Ectodermal cell (in vitro differentiated cells): ENCODE measurements around the gene STN1.

Source experiments
- H3K27ac ChIP-seq: 2 replicates; pipeline ENCODE4 v1.7.0; 2013; ENCODE audit warnings: mild to moderate bottlenecking, low read depth, low read length; ENCODE audit not compliant: insufficient read depth, poor library complexity, severe bottlenecking
- H3K27me3 ChIP-seq: 2 replicates; pipeline ENCODE4 v1.7.0; 2013; ENCODE audit warnings: mild to moderate bottlenecking, low read length; ENCODE audit not compliant: insufficient read depth, control insufficient read depth, poor library complexity, severe bottlenecking
- H3K36me3 ChIP-seq: one replicate; pipeline ENCODE4 v1.7.0; 2013; ENCODE audit warnings: low read length; ENCODE audit not compliant: control insufficient read depth, insufficient read depth
- H3K4me1 ChIP-seq: one replicate; pipeline ENCODE4 v1.7.0; 2013; ENCODE audit warnings: low read length; ENCODE audit not compliant: control insufficient read depth, insufficient read depth
- H3K4me3 ChIP-seq: 2 replicates; pipeline ENCODE4 v1.7.0; 2013; ENCODE audit warnings: low read depth, low read length, control low read depth; ENCODE audit not compliant: insufficient read depth
- H3K9me3 ChIP-seq: 2 replicates; pipeline ENCODE4 v1.7.0; 2013; ENCODE audit warnings: mild to moderate bottlenecking, low read length, moderate library complexity; ENCODE audit not compliant: control insufficient read depth
- WGBS, 2 experiments: methylation state at CpG; one replicate each; pipeline ENCODE4 v1.1.7; 2013; ENCODE audit warnings: missing lambda C conversion rate in 2 of 2; 5-methylcytosine and 5-hydroxymethylcytosine counted together

The STN1 gene

DNA sequence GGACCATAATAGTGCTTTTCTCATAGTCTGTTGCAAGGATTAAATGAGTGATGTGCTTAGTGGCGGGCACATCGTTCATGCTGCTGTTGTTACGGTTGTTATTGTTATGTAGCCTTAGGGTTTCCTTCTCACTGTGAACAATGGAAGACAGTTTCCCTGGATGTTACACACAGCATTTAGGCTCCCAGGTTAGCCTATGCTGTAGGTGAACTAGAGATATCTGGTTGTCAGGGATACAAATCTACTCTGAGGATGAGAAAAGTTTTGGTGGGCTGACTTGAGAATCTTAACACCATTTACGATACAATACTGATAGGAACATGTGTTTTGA lies 77.3 kb downstream of the STN1 start:
- Histone ChIP-seq H3K27ac (no peak overlapping the region), H3K4me1 (peaks cover 7% of the 10 kb centered on the region), H3K9me3 (no peaks in the 10 kb centered on the region), H3K4me3 (no peak overlapping the region), H3K27me3 (peaks cover 26% of the 10 kb centered on the region), H3K36me3 (no peaks in the 10 kb centered on the region)
- WGBS, 2 experiments: 30 to 37% methylated on average over 4 of the region's 4 CpGs

DNA sequence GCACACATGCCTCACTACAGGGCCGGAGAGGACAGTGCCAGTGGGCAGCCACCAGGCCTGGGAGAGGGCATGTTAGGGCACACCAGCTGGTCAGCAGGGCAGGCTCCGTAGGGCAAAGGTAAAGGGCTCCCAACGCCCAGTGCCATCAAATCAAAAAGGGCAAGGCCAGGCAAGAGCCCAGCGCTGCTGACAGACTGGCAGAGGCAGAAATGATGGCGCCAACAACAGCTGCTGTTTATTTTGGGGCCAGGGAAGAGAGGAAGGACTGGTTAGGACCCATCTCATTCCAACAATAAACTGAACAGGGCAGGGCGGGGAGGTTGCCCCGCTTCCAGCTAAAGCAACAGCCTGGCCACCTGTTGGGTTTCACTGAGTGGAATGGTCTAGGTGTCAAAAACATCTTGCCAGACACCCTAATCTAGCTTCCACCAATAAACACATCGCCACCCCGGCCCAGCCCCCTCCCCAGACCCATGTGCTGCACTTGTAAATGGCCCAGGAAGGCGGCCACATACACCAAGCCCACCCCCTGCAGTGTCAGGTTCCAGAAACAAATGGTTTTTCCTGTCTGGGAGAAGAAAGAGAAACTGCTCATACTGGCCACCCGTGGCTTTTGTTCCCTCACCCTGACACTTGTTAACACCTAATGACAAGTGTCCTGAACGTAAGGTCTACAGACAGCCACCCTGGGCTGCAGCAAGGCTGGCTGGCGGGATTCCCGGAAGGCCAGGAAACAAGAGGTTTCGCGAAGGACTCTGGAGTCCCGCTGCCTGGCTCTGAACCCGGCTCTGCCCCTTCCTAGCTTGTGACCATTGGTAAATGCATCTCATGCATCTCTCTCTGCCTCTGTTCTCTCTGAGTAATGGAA lies 77.9 kb downstream of the STN1 start:
- Histone ChIP-seq H3K36me3 (no peaks in the 10 kb centered on the region), H3K27me3 (peaks cover 26% of the 10 kb centered on the region), H3K4me3 (no peak overlapping the region), H3K9me3 (no peaks in the 10 kb centered on the region), H3K4me1 (peaks cover 7% of the 10 kb centered on the region), H3K27ac (no peak overlapping the region)
- WGBS, 2 experiments: 37% methylated on average over 18 of the region's 18 CpGs

DNA sequence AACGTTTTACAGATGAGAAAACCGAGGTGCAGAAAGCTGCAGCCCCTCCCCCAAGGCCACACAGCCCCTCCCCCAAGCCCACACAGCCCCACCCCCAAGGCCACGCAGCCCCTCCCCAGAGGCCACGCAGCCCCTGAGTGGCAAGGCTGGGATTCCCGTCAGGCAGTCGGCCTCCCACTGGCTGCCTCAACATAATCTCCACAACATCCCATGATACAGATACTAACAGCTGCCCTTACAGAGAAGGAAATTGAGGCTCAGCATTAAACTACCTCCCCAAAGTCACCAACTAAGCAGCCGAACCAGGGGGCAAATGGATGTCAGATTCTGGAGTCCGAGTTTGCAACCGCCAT lies 78.5 kb downstream of the STN1 start:
- Histone ChIP-seq H3K4me3 (no peak overlapping the region), H3K27me3 (peaks cover 26% of the 10 kb centered on the region), H3K36me3 (no peaks in the 10 kb centered on the region), H3K9me3 (no peaks in the 10 kb centered on the region), H3K27ac (no peak overlapping the region), H3K4me1 (peaks cover 7% of the 10 kb centered on the region)
- WGBS, 2 experiments: 68 to 74% methylated on average over 8 to 9 of the region's 9 CpGs

DNA sequence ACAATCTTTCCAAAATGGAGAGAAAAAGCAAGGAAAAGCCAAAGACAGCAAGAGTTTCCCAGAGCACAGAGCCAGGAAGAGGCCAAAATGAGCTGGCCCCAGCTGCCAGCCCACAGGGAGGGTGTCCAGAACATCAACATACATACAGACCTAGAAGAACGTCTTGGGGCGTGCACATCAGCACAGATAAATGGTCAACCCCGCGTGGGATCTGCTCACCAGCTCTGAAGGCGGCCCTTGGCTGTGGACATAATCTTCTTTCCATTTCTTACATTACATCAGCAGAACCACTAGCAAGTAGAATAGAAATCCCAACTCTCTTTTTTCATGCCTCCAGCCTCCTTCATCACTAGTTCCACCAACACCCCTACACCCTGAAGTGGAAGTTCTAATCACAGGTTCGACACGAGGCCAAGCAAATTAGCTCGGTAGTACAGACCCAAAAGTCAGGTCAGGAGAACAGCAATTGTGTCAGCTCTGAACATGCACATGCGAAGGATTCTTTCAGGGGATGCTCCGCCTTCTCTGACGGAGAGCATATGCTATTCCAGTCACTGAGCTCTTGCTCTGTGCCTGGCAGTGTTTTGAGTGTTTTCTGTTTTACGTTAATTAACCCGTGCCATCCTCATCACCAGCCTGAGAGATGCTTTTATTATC lies 79.0 kb downstream of the STN1 start:
- Histone ChIP-seq H3K27me3 (peaks cover 26% of the 10 kb centered on the region), H3K9me3 (no peaks in the 10 kb centered on the region), H3K4me1 (peaks cover 10% of the 10 kb centered on the region), H3K36me3 (no peaks in the 10 kb centered on the region), H3K4me3 (no peak overlapping the region), H3K27ac (no peak overlapping the region)
- 88% methylated on average over 13 of the region's 13 CpGs for WGBS, 2 experiments

DNA sequence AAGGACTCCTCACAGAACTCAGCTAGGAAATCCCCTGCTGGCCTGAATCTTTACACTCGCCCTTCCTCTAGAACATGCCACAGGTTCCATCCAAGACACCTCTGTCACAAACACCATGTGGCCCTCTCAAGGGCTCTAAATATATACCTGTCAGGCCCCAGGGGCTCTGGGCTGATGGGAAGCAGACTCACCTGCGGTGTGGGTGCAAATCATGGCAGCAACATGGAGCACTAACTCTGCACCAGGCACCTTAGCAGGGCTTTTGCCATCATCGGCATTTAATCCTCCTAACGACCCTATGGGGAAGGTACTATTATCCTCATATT lies 80.0 kb downstream of the STN1 start:
- Histone ChIP-seq H3K4me3 (no peak overlapping the region), H3K9me3 (no peaks in the 10 kb centered on the region), H3K27ac (no peak overlapping the region), H3K27me3 (peaks cover 26% of the 10 kb centered on the region), H3K4me1 (peaks cover 16% of the 10 kb centered on the region), H3K36me3 (no peaks in the 10 kb centered on the region)
- 82 to 89% methylated on average over 4 of the region's 4 CpGs for WGBS, 2 experiments

DNA sequence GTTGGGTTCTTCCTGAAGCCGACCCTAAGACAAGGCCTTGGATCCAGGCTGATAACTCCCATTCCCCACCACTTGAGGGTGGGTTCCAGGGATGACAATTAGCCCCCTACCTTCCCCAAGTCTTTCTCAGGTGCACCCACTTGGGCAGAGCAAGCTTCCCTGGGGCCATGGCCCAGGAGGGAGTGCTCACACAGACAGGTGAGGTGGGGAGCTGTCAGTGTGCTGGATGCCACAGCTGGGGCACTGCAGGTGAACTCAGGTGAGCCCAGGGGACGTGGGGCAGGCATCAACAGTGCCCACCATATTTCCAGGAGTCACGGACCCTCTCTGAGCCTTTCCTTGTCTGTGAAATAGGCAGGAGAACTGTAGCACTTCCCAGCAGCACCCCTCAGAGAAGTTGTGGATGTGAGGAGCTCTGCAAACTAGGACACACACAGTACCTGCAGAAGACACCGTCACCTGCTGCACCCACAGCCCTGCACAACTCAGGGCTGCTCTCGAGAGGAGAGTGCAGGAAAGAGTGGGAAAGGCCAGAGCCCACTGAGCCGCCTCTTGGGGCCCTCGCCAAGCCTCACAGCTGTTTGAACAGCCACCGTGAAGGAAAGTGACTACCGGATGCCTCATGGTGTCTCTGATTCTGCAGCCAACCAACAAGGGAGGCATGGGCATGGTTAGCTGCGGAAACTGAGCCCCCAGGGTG lies 80.5 kb downstream of the STN1 start:
- WGBS, 2 experiments: 85 to 86% methylated on average over 10 of the region's 10 CpGs
- Histone ChIP-seq H3K27ac (no peak overlapping the region), H3K4me1 (peaks cover 16% of the 10 kb centered on the region)

DNA sequence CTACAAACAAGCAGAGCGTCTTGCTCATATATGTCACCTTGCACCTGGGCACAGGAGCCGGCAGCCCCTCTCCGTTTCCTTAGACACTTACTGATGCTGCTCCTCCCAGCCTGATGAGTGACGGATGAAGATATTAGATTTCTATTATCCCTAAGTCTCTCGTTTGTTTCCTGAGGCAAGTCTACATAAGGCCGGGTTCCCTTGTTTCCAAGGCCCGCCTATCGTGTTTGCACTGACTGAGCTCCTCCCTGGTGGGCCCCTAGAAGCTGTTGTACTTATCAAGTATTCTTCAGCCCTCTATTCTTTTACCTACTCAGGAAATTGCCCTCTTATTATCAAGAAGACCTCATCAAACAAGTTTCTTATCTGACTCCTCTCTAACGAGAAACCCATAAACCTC lies 81.1 kb downstream of the STN1 start:
- no peak overlapping the region for H3K27ac ChIP-seq
- H3K9me3 ChIP-seq: no peaks in the 10 kb centered on the region
- H3K27me3 ChIP-seq: peaks cover 26% of the 10 kb centered on the region
- WGBS, 2 experiments: 85% methylated on average over 9 of the region's 9 CpGs
- H3K36me3 ChIP-seq: no peaks in the 10 kb centered on the region
- H3K4me3 ChIP-seq: no peak overlapping the region
- peaks cover 16% of the 10 kb centered on the region for H3K4me1 ChIP-seq

More for the DNA sequence above, 80.5 kb downstream of the STN1 start:
- Histone ChIP-seq H3K4me3 (no peak overlapping the region), H3K27me3 (peaks cover 26% of the 10 kb centered on the region), H3K36me3 (no peaks in the 10 kb centered on the region), H3K9me3 (no peaks in the 10 kb centered on the region)

DNA sequence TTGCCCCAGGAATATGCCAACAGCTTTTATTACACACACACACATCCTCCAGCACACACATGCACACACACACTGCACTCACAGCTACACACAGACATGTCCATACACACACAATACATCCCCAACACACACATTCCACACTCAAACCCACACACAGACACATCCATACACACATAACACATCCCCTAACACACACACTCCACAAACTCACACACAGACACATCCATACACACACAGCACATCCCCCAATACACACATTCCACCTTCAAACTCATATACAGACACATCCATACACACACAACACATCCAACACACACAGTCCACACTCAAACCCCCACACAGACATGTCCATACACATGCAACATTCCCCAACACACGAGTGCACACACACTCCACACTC lies 81.7 kb downstream of the STN1 start:
- no peak overlapping the region for H3K27ac ChIP-seq

DNA sequence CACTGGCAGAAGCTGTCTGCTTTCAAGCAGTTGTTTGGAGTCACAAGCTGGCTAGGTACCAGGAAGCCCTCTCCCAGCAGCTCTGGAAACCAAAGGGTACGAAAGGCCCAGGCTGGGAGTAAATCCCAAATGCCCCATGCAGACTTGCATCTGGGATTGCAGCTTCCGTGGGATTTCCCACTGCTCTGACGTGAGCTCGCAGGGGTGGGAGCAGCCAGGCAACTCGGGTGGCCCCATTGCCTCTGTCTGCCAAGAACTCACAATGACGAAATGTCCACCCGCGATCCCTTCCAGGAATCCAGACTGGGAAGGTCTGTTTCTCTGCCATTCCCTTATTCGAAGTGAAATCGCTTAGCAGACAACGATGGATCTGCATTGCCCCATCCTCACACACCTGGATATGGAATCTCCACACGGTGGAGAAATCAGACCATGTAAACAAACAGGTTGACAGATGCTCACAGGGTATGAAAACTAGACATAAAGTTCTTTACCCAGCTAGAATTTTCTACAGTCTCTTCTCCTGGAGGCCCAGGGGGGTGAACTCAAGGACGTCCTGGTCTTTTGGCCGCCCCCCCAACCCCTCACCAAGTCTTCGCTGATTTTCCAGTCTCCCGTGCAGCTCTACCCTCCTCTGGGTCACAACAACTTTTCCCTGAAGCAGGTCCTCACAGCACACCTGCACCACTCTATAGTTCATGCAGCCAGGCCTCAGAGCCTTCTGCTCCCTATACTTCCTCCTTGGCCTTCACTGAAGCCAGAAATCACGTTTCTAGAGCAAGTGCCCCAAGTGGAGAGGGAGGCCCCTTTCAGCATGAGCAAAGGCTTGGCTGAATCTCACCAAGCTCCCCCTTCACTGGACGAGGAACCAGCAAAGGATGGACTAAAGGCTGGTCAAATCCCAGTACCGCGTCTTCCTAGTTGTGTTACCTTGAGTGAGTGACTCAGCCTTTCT lies 82.6 kb downstream of the STN1 start:
- 85 to 86% methylated on average over 20 of the region's 20 CpGs for WGBS, 2 experiments
- H3K27me3 ChIP-seq: peaks cover 20% of the 10 kb centered on the region
- H3K27ac ChIP-seq: no peak overlapping the region
- no peaks in the 10 kb centered on the region for H3K9me3 ChIP-seq
- H3K4me3 ChIP-seq: no peak overlapping the region
- H3K36me3 ChIP-seq: no peaks in the 10 kb centered on the region
- H3K4me1 ChIP-seq: peaks cover 16% of the 10 kb centered on the region

More for the DNA sequence above, 81.7 kb downstream of the STN1 start:
- no peaks in the 10 kb centered on the region for H3K9me3 ChIP-seq
- H3K4me1 ChIP-seq: peaks cover 16% of the 10 kb centered on the region
- 86 to 91% methylated on average over 1 of the region's 1 CpG for WGBS, 2 experiments
- H3K27me3 ChIP-seq: peaks cover 26% of the 10 kb centered on the region
- no peaks in the 10 kb centered on the region for H3K36me3 ChIP-seq
- H3K4me3 ChIP-seq: no peak overlapping the region
